Measurements from ENCODE around the gene MYO18B.
A peak's percentile ranks its signal among the peaks of the same experiment; 100 is the strongest.

The MYO18B gene

GRCh38 chr22:25909614-25910387, 167.8 kb downstream of the MYO18B start:
- DNase-seq, result no peak

- no peak for DNase-seq
Observed at GRCh38 chr22:25911243-25911972, 169.4 kb downstream of the MYO18B start.

GRCh38 chr22:25919452-25919851, 177.5 kb downstream of the MYO18B start:
- DNase-seq, result no peak

GRCh38 chr22:25922141-25922540, 180.2 kb downstream of the MYO18B start:
- no peak for DNase-seq

GRCh38 chr22:25923914-25924313, 181.9 kb downstream of the MYO18B start:
- DNase-seq, result no peak

GRCh38 chr22:25928038-25928437, 186.1 kb downstream of the MYO18B start:
- no peak for DNase-seq

GRCh38 chr22:25929321-25929878, 187.4 kb downstream of the MYO18B start:
- no peak for DNase-seq

- DNase-seq, result no peak
Observed at GRCh38 chr22:25930083-25930482, 188.1 kb downstream of the MYO18B start.

GRCh38 chr22:25930788-25931310, 188.9 kb downstream of the MYO18B start:
- DNase-seq, result no peak

GRCh38 chr22:25933158-25933788, 191.3 kb downstream of the MYO18B start:
- DNase-seq, result no peak

- no peak for DNase-seq
Observed at GRCh38 chr22:25935266-25936058, 193.5 kb downstream of the MYO18B start.

GRCh38 chr22:25938151-25938550, 196.2 kb downstream of the MYO18B start:
- DNase-seq, result no peak

- DNase-seq, result no peak
Observed at GRCh38 chr22:25939384-25939783, 197.4 kb downstream of the MYO18B start.

GRCh38 chr22:25940479-25940878, 198.5 kb downstream of the MYO18B start:
- no peak for DNase-seq

- DNase-seq, result no peak
Observed at GRCh38 chr22:25941365-25941960, 199.5 kb downstream of the MYO18B start.

- DNase-seq, result no peak
Observed at GRCh38 chr22:25942115-25942855, 200.3 kb downstream of the MYO18B start.

GRCh38 chr22:25942856-25943411, 200.9 kb downstream of the MYO18B start:
- DNase-seq, result no peak

GRCh38 chr22:25950111-25950510, 208.1 kb downstream of the MYO18B start:
- peak; percentile 37 for DNase-seq

- DNase-seq, result no peak
Observed at GRCh38 chr22:25953276-25953675, 211.3 kb downstream of the MYO18B start.

- DNase-seq, result no peak
Observed at GRCh38 chr22:25953919-25954318, 211.9 kb downstream of the MYO18B start.

- DNase-seq, result no peak
Observed at GRCh38 chr22:25955323-25955722, 213.3 kb downstream of the MYO18B start.

All from suppressor macrophage treated with lipopolysaccharide for 4 hours (primary cell).